Measurements from ENCODE around the gene EREG.
A peak's percentile ranks its signal among the peaks of the same experiment; 100 is the strongest.
"Not testable (repeated sequence)": the region's sequence is repeated elsewhere in the genome, so short reads cannot be mapped to it uniquely, and the experiment has no call there.

Gene EREG

GRCh38 chr4:74391890-74392475 lies 27.0 kb downstream of the EREG start:
- DNase-seq: no peak

- peak; percentile 83 for DNase-seq
These were observed 29.7 kb downstream of the EREG start for GRCh38 chr4:74394476-74395136.

GRCh38 chr4:74395633-74396032 lies 30.7 kb downstream of the EREG start:
- no peak for DNase-seq

GRCh38 chr4:74397748-74398426 lies 32.9 kb downstream of the EREG start:
- DNase-seq: peak; percentile 84

- DNase-seq: not testable (repeated sequence)
These were observed 34.1 kb downstream of the EREG start for GRCh38 chr4:74398894-74399589.

- no peak for DNase-seq
These were observed 35.5 kb downstream of the EREG start for GRCh38 chr4:74400395-74400794.

GRCh38 chr4:74402692-74403456 lies 37.9 kb downstream of the EREG start:
- DNase-seq: peak; percentile 58

GRCh38 chr4:74407891-74408290 lies 42.9 kb downstream of the EREG start:
- no peak for DNase-seq

- no peak for DNase-seq
These were observed 43.7 kb downstream of the EREG start for GRCh38 chr4:74408639-74409038.

- no peak for DNase-seq
These were observed 45.3 kb downstream of the EREG start for GRCh38 chr4:74410272-74410671.

- no peak for DNase-seq
These were observed 47.3 kb downstream of the EREG start for GRCh38 chr4:74412225-74412624.

- DNase-seq: no peak
These were observed 48.3 kb downstream of the EREG start for GRCh38 chr4:74413265-74413664.

- DNase-seq: no peak
These were observed 49.3 kb downstream of the EREG start for GRCh38 chr4:74414149-74414809.

GRCh38 chr4:74415602-74416300 lies 50.8 kb downstream of the EREG start:
- no peak for DNase-seq

- DNase-seq: no peak
These were observed 53.2 kb downstream of the EREG start for GRCh38 chr4:74418063-74418670.

- DNase-seq: no peak
These were observed 55.9 kb downstream of the EREG start for GRCh38 chr4:74420863-74421262.

- peak; percentile 60 for DNase-seq
These were observed 58.2 kb downstream of the EREG start for GRCh38 chr4:74423104-74423503.

- no peak for DNase-seq
These were observed 59.2 kb downstream of the EREG start for GRCh38 chr4:74424111-74424510.

- no peak for DNase-seq
These were observed 61.2 kb downstream of the EREG start for GRCh38 chr4:74426101-74426500.

GRCh38 chr4:74428276-74428675 lies 63.3 kb downstream of the EREG start:
- DNase-seq: peak; percentile 40

GRCh38 chr4:74431113-74431826 lies 66.3 kb downstream of the EREG start:
- peak; percentile 87 for DNase-seq

All from OCI-M1 (cell line).